Nephron progenitor cell (in vitro differentiated cells): ENCODE results near the gene IDUA.
A peak's percentile ranks its signal among the peaks of the same experiment; 100 is the strongest.
"Not testable (repeated sequence)": the region's sequence is repeated elsewhere in the genome, so short reads cannot be mapped to it uniquely, and the experiment has no call there.

Experiments
- DNase-seq: peaks from one replicate; pipeline ENCODE4 v3.0.0; 2021
- H3K27ac Mint-ChIP-seq: 2 replicates; pipeline ENCODE4 v1.8.0; 2021; ENCODE audit warnings: mild to moderate bottlenecking, moderate library complexity, mixed read lengths
- H3K27me3 Mint-ChIP-seq: 2 replicates; pipeline ENCODE4 v1.8.0; 2021; ENCODE audit warnings: mild to moderate bottlenecking, low read depth, mixed read lengths; ENCODE audit not compliant: poor library complexity
- H3K36me3 Mint-ChIP-seq: 2 replicates; pipeline ENCODE4 v1.8.0; 2021; ENCODE audit warnings: low read depth, mixed read lengths
- H3K4me1 Mint-ChIP-seq: 2 replicates; pipeline ENCODE4 v1.8.0; 2021; ENCODE audit warnings: mixed read lengths
- H3K4me3 Mint-ChIP-seq: 2 replicates; pipeline ENCODE4 v1.8.0; 2021; ENCODE audit warnings: mild to moderate bottlenecking, moderate library complexity, mixed read lengths
- H3K9me3 Mint-ChIP-seq: 2 replicates; pipeline ENCODE4 v1.8.0; 2021; ENCODE audit warnings: mild to moderate bottlenecking, moderate library complexity, mixed read lengths
- CTCF ChIP-seq: fragments of 200-600 bp; sonication (generic); IDR thresholded peaks from 2 replicates; pipeline ENCODE4 v1.5.0; 2021; ENCODE audit warnings: antibody characterized with exemption

The IDUA gene

GRCh38 chr4:973431-974397, 13.1 kb upstream of the IDUA start, which contains the start of gene DGKQ:
Gene DGKQ, minus strand, starts transcription at chr4:973569. Its CDS starts 87 bp downstream, at chr4:973482.
- Mint-ChIP-seq H3K36me3 (no peaks in the 10 kb centered on the region), H3K4me3 (peak within 1 kb of the TSS; percentile 57), H3K27me3 (peaks cover 43% of the 10 kb centered on the region), H3K4me1 (peaks cover 9% of the 10 kb centered on the region), H3K27ac (no peak within 1 kb of the TSS), H3K9me3 (peaks cover 13% of the 10 kb centered on the region)
- DNase-seq: peak; percentile 90
- no peak for TF ChIP-seq CTCF

- no peak overlapping the region for H3K4me3 Mint-ChIP-seq
- H3K27me3 Mint-ChIP-seq: peaks cover 40% of the 10 kb centered on the region
- no peak for DNase-seq
- peaks cover 13% of the 10 kb centered on the region for H3K9me3 Mint-ChIP-seq
- peaks cover 17% of the 10 kb centered on the region for H3K4me1 Mint-ChIP-seq
- TF ChIP-seq CTCF: no peak
- H3K27ac Mint-ChIP-seq: no peak overlapping the region
- H3K36me3 Mint-ChIP-seq: no peaks in the 10 kb centered on the region
Measured at GRCh38 chr4:974668-975067, 12.2 kb upstream of the IDUA start.

GRCh38 chr4:976016-976415, 10.8 kb upstream of the IDUA start:
- H3K27ac Mint-ChIP-seq, H3K36me3 Mint-ChIP-seq, H3K4me3 Mint-ChIP-seq, DNase-seq: not testable (repeated sequence)
- Mint-ChIP-seq H3K27me3 (peaks cover 36% of the 10 kb centered on the region), H3K9me3 (peaks cover 13% of the 10 kb centered on the region), H3K4me1 (peaks cover 19% of the 10 kb centered on the region)

GRCh38 chr4:978957-979701, 7.7 kb upstream of the IDUA start:
- H3K4me3 Mint-ChIP-seq: no peak overlapping the region
- H3K27me3 Mint-ChIP-seq: peaks cover 32% of the 10 kb centered on the region
- H3K9me3 Mint-ChIP-seq: peaks cover 13% of the 10 kb centered on the region
- TF ChIP-seq CTCF: no peak
- peaks cover 27% of the 10 kb centered on the region for H3K4me1 Mint-ChIP-seq
- H3K36me3 Mint-ChIP-seq: no peaks in the 10 kb centered on the region
- H3K27ac Mint-ChIP-seq: no peak overlapping the region
- no peak for DNase-seq

GRCh38 chr4:982291-982690, 4.6 kb upstream of the IDUA start:
- Mint-ChIP-seq H3K27me3 (peaks cover 35% of the 10 kb centered on the region), H3K4me1 (peaks cover 39% of the 10 kb centered on the region), H3K4me3 (no peak overlapping the region), H3K9me3 (no peaks in the 10 kb centered on the region), H3K27ac (no peak overlapping the region), H3K36me3 (no peaks in the 10 kb centered on the region)
- no peak for TF ChIP-seq CTCF
- DNase-seq: no peak

- H3K27me3 Mint-ChIP-seq: peaks cover 35% of the 10 kb centered on the region
- H3K27ac Mint-ChIP-seq: no peak overlapping the region
- TF ChIP-seq CTCF: no peak
- no peak for DNase-seq
- no peak overlapping the region for H3K4me3 Mint-ChIP-seq
- H3K9me3 Mint-ChIP-seq: no peaks in the 10 kb centered on the region
- peaks cover 37% of the 10 kb centered on the region for H3K4me1 Mint-ChIP-seq
- no peaks in the 10 kb centered on the region for H3K36me3 Mint-ChIP-seq
Measured at GRCh38 chr4:982814-983213, 4.0 kb upstream of the IDUA start.
